Adrenal gland (tissue), 5 donors: ENCODE data around the gene FGFR3.

Experiments
- POLR2A ChIP-seq, 2 donors: fragments of 450-650 bp; IDR thresholded peaks; one replicate each; pipeline ENCODE4 v1.6.1; 2017; ENCODE audit warnings: antibody characterized with exemption in 2 of 2, mild to moderate bottlenecking in 2 of 2, moderate library complexity in 1 of 2
- TF ChIP-seq, protein P1 (sequence below), 6 experiments: fragments of 450-650 bp in 4 of 6; fragments of 200-600 bp in 2 of 6; sonication (generic) in 1 of 6; IDR thresholded peaks; 1 replicate in 5 of 6; 2 replicates in 1 of 6; pipeline versions ENCODE4 v1.5.1 to v1.8.0; 2016 to 2021; ENCODE audit warnings: antibody characterized with exemption in 6 of 6, mild to moderate bottlenecking in 2 of 6, moderate library complexity in 1 of 6
- donor health status: DM: no; HTN: no; CAD: no.

DNA sequence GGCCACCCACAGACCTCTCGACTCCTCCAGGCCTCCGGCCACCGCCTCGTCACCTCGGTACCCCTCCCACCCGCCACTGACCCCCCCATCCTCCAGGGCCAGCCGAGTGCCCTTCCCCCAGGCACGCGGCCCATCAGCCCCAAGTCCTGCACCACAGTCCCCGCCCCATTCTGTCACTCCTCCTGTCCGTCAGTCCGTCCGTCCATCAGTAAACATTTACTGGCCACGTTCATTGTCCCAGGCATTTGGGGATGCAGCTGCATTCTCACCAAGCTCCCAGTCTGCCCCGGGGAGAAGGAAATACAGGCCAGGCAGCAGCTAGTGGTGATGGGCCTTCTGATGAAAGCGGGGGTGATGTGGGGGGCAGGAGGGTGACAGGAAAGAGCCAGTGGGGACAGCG, 35.3 kb upstream of the FGFR3 start:
- TF ChIP-seq, protein P1, sequence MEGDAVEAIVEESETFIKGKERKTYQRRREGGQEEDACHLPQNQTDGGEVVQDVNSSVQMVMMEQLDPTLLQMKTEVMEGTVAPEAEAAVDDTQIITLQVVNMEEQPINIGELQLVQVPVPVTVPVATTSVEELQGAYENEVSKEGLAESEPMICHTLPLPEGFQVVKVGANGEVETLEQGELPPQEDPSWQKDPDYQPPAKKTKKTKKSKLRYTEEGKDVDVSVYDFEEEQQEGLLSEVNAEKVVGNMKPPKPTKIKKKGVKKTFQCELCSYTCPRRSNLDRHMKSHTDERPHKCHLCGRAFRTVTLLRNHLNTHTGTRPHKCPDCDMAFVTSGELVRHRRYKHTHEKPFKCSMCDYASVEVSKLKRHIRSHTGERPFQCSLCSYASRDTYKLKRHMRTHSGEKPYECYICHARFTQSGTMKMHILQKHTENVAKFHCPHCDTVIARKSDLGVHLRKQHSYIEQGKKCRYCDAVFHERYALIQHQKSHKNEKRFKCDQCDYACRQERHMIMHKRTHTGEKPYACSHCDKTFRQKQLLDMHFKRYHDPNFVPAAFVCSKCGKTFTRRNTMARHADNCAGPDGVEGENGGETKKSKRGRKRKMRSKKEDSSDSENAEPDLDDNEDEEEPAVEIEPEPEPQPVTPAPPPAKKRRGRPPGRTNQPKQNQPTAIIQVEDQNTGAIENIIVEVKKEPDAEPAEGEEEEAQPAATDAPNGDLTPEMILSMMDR (IDR thresholded peaks at IDR 0.05): no peak
- no peak for TF ChIP-seq POLR2A (IDR thresholded peaks at IDR 0.05)
